A549 (cell line): ENCODE results near the gene KLK11.

ENCODE experiments used
- BHLHE40 ChIP-seq: IDR thresholded peaks from 2 replicates; pipeline ENCODE4 v1.6.1; 2012; ENCODE audit warnings: low read depth, low read length, inconsistent platforms
- CTCF ChIP-seq: fragments of >200 bp; sonication (Bioruptor Twin); formaldehyde crosslinking; IDR thresholded peaks from 3 replicates; pipeline ENCODE4 v1.5.1; 2016
- ELK1 ChIP-seq: fragments of 150-350 bp; IDR thresholded peaks from 2 replicates; pipeline ENCODE4 v1.6.1; 2014; ENCODE audit warnings: low read depth, mild to moderate bottlenecking, low read length
- ESRRA ChIP-seq: fragments of 150-350 bp; IDR thresholded peaks from 2 replicates; pipeline ENCODE4 v1.6.1; 2014; ENCODE audit warnings: mild to moderate bottlenecking, low read length, borderline replicate concordance
- KDM1A ChIP-seq: fragments of 200-600 bp; sonication (generic); IDR thresholded peaks from 2 replicates; pipeline ENCODE4 v1.6.1; 2016; ENCODE audit warnings: low read depth, mild to moderate bottlenecking
- POLR2A ChIP-seq: IDR thresholded peaks from 2 replicates; pipeline ENCODE4 v1.6.1; 2012; ENCODE audit warnings: mild to moderate bottlenecking, low read length
- RARB ChIP-seq: fragments of 250-450 bp; sonication (Bioruptor Pico); IDR thresholded peaks from 2 replicates; pipeline ENCODE4 v1.8.0; 2021; ENCODE audit warnings: mild to moderate bottlenecking, moderate library complexity
- SMC3 ChIP-seq: fragments of >200 bp; sonication (Bioruptor Twin); formaldehyde crosslinking; IDR thresholded peaks from 3 replicates; pipeline ENCODE4 v1.6.1; 2018; ENCODE audit warnings: inconsistent platforms
- ZSCAN20 ChIP-seq: fragments of 250-450 bp; sonication (Bioruptor Pico); IDR thresholded peaks from 2 replicates; pipeline ENCODE4 v1.8.0; 2022; ENCODE audit warnings: mild to moderate bottlenecking, moderate library complexity

GRCh38 chr19:50998686-50999085 is 27.7 kb downstream of the KLK11 start:
- TF ChIP-seq ZSCAN20 (CRISPR knock-in tag), result no peak
- TF ChIP-seq CTCF, result no peak
- no peak for TF ChIP-seq RARB
- TF ChIP-seq ELK1, result no peak
- no peak for TF ChIP-seq BHLHE40
- no peak for TF ChIP-seq ESRRA
- TF ChIP-seq SMC3, result no peak
- no peak for TF ChIP-seq POLR2A
- TF ChIP-seq KDM1A, result no peak
